ENCODE data around the gene RALB.
A peak's percentile ranks its signal among the peaks of the same experiment; 100 is the strongest.

Gene RALB, protein sequence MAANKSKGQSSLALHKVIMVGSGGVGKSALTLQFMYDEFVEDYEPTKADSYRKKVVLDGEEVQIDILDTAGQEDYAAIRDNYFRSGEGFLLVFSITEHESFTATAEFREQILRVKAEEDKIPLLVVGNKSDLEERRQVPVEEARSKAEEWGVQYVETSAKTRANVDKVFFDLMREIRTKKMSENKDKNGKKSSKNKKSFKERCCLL

GRCh38 chr2:120252225-120253020, at the start of gene RALB:
Gene RALB (plus strand): TSS chr2:120252852. CDS start chr2:120278665, 25,813 bp downstream.
- DNase-seq: peak; percentile 100

GRCh38 chr2:120203251-120204021, 49.2 kb upstream of the RALB start:
- DNase-seq: peak; percentile 46

DNA sequence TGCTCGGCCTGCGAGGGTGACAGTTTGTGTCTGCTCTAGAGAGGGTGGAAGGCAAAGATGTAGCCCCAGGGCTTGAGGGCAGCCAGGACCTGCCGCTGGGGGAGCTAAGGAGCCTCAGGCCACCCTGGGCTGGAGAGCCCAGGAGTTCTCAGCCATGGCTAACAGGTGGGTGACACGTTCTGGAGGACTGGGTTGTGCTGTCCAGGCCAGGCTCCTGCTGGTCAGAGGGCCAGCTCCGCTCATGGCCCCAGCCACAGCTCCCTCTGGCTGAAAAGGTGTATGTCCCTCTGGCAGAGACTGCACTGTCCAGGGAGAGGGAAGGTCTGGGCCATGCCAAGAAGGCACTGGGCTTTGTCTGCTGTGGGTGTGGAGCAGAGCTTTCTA, 48.6 kb upstream of the RALB start:
- DNase-seq: peak; percentile 61

GRCh38 chr2:120204417-120204816, 48.2 kb upstream of the RALB start:
- peak; percentile 32 for DNase-seq

- peak; percentile 35 for DNase-seq
Measured at GRCh38 chr2:120204945-120205670, 47.5 kb upstream of the RALB start.

GRCh38 chr2:120206022-120206581, 46.5 kb upstream of the RALB start:
- DNase-seq: peak; percentile 70

GRCh38 chr2:120208381-120209353, 44.0 kb upstream of the RALB start:
- peak; percentile 43 for DNase-seq

DNA sequence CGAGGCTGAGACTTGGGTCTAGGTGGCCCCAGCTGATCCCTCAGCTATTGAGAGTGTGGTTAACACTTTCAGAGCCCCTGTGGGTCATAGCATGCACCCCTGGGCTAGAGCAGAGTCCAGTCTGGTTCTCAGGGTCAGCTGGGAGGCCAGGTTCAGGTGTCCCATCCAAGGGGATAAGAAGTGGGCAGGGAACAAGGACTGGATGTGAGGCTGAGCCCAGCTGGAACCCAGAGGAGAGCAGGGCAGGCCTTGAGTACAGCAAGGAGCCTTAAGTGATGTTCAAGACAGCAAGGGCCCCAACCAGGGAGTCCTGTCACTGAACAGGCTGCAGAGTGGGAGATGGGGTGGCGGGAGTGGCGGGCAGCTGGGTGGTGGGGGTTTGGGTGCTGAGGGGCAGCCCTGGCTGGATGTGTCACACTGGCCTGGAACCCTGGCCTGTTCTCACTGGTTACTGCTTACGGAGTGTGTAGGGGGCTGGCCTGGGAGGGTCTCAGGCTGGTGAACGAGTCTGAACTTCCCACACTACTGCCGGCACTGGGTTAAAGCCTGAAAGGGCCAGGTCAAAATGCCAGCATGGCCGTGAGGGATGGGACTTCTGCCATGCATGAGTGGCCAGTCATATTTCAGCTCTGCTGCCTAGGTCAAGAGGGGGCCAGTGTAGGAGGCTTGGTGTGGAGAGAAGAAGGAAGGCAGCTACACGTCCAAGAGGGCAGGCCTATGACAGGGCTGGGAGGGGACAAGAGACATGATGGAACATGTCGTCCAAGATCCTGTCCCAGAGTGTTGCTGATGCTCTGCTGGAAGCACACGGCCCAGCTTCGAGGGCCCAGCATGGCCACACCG, 43.0 kb upstream of the RALB start:
- DNase-seq: peak; percentile 41

GRCh38 chr2:120210270-120210693, 42.4 kb upstream of the RALB start:
- no peak for DNase-seq

DNA sequence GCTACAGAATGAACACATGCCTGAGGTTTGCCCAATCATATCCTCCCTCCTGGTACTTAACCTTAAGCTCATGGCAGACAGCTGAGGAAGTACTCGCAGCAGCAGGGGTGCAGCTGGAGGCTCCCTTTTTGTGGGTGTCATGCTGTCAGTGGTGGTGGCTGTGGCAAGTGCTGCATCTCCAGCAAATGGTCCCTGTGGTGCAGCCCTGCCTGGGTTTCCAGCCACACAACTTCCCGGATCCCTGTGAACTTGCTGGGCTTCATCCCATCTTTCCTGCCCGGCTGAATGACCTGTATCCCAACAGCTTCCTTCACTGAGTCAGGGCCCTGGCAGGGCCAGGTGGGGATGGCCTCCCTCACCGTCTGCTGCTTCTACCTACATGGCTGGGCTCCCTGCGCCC, 34.5 kb upstream of the RALB start:
- peak; percentile 43 for DNase-seq

GRCh38 chr2:120219291-120219690, 33.4 kb upstream of the RALB start:
- peak; percentile 38 for DNase-seq

- peak; percentile 29 for DNase-seq
Measured at GRCh38 chr2:120219766-120220165, 32.9 kb upstream of the RALB start.

GRCh38 chr2:120220756-120221155, 31.9 kb upstream of the RALB start:
- peak; percentile 5 for DNase-seq

GRCh38 chr2:120221616-120222015, 31.0 kb upstream of the RALB start:
- DNase-seq: peak; percentile 14

DNA sequence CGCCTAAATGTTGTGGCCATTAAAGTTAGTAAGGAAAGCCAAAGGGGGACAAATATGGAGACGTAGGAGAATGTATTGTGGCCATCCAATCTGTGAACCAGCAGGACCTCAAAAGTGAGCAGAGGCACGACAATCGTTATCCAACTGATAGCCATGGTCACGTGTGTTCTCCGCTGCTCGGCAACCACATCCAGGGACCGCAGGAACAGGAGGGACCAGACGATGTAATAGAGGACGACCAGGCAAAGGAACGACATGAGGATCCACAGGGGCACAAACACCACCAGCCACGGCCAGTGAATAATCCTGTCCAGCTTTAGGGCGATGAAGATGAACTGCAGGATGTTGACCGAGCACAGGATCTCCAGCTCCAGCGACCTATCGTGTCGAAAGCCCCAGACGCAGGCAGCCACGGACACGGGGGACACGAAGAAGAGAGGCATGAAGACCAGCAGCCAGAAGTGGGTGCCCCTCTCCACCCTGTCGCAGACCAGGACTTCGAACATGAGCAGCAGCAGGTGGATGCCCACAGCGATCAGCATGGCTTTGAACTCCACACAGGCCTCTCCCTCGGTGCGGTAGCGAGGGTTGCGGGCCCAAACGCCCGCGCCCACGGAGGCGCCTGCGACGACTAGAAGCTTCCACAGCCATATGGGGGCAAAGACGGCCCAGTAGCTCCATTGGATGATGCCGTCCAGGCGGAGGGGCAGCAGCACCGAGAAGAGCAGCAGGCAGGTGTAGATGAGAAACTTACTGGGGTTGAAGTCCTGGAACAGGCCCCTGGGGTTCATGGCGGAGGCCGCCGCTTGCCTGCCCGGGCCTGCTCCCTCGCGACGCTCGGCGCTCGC, 30.2 kb upstream of the RALB start:
- no peak for DNase-seq

DNA sequence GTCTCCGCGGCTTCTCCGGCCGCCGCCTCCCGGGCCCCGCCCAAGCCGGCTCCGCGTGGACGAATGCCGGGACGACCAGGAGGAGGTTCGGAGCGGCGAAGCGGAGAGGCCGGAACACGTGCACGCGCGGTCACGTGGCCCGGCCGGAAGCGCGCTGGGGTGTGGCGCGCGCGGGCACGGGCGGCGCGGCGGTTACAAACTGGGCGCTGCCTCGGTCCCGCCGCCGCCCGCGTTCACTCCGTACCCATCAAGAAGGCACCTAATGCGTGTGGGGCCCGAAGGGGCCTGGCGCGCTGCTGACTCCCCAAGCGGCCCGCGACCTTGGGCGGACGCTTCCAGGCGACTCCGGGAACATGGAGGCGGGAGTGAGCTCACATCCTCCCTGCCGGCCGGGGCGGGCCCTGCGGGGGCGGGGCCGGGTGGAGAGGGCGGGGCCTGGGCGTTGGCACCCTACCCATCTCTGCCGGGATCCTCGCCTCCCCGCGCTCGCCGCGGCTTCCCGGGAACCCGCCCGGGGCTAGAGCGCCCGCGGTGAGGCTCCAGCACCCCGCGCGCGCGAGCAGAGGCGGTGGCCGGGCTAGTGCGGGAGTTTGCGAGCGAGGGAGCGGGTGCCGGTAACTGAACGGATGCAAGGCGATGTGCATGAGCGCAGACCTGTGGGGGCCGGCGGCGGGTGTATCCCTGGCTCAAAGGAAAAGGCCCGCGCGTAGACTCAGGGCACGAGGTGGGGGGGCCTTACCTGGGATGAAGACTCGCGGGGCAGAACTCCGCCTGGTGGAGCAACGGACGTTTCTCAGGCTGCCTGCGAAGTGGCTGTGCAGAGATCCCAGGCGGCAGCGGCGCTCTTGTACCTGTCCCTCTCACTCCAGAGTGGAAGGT, 29.4 kb upstream of the RALB start, which contains the start of gene TMEM185B:
TMEM185B (minus strand) TSS at position 367 of the 879 bp plus-strand sequence. CDS start 424 bp downstream, outside the sequence.
- peak; percentile 94 for DNase-seq

DNA sequence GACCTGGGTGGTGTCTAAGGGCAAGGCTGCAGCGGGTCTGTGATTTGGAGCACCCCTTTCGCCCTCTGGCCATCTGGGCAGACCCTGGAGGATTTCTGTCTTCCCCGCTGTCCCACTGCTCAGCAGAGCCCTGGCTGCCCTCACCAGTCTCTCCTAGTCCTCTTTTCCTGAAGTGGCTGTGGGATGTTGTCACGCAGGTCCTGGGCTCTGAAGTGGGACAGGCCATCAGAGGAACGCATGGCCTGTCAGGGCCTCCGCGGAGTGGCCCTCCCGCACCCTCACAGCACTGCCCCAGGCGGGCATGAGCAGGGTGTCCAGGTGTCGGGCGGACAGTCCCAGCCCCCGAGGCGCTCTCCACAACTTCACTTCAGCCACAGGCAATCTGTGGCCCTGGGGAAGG, 28.4 kb upstream of the RALB start:
- DNase-seq: peak; percentile 61

Data from islet precursor cell (in vitro differentiated cells).